ENCODE data around the gene ZEB1.

DNA sequence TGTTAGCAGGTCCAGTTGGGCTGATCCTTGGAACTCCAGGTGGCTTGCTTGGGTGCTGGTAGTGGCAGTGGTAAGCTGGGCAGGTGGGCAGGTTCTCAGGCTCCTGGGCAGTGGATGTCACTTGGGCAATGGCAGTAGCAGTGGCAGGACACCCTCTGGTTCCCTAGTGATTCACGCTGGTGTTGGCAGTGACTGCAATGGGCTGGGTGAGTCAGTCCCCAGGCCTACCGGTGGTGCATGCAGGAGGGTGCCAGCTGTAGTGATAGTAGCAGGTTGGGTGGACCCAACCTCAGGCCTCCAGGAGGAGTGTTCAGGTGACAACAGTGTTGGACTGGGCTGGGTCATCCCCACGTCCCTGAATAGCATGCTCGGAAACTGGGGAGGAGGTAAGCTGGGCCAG lies 189.2 kb downstream of the ZEB1 start:
- no peak for TF ChIP-seq POLR2AphosphoS5 (IDR thresholded peaks at IDR 0.05)
- no peak for TF ChIP-seq CTCF (IDR thresholded peaks at IDR 0.05)

All from esophagus muscularis mucosa (tissue), 3 donors.